ENCODE data around the gene GAREM2. TPM values are rescaled to one million over a fixed set of nuclear protein-coding genes. Genes with fewer than 3 reads are reported as not detected.

Gene GAREM2
- total RNA-seq, 6 experiments from 2014 or later = not detected

DNA sequence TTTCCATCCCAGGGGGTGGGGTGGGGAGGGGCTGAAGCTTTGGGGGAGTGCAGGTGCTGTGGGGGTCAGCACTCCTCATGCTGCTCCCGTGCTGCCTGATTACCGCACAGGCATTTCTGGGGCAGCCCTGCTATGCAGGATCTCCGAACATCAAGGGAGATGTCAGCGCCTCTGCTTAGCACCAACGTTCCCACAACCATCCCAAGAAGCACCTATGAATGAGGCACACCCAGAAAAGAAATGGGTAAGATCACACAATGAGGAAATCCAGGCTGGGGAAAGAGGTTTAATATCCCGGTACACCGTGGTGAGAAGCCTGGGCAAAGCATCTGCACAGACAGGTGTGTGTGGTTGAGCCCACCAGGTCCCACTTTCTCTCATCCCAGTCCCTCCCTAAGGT, 17.5 kb downstream of the GAREM2 start:
- Mint-ChIP-seq H3K36me3 (ENCODE audit: low read depth) (peaks cover 16% of the 10 kb centered on the region), H3K27ac (no peak overlapping the region)
- TF ChIP-seq, protein P1, sequence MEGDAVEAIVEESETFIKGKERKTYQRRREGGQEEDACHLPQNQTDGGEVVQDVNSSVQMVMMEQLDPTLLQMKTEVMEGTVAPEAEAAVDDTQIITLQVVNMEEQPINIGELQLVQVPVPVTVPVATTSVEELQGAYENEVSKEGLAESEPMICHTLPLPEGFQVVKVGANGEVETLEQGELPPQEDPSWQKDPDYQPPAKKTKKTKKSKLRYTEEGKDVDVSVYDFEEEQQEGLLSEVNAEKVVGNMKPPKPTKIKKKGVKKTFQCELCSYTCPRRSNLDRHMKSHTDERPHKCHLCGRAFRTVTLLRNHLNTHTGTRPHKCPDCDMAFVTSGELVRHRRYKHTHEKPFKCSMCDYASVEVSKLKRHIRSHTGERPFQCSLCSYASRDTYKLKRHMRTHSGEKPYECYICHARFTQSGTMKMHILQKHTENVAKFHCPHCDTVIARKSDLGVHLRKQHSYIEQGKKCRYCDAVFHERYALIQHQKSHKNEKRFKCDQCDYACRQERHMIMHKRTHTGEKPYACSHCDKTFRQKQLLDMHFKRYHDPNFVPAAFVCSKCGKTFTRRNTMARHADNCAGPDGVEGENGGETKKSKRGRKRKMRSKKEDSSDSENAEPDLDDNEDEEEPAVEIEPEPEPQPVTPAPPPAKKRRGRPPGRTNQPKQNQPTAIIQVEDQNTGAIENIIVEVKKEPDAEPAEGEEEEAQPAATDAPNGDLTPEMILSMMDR (IDR thresholded peaks at IDR 0.05) = no peak

DNA sequence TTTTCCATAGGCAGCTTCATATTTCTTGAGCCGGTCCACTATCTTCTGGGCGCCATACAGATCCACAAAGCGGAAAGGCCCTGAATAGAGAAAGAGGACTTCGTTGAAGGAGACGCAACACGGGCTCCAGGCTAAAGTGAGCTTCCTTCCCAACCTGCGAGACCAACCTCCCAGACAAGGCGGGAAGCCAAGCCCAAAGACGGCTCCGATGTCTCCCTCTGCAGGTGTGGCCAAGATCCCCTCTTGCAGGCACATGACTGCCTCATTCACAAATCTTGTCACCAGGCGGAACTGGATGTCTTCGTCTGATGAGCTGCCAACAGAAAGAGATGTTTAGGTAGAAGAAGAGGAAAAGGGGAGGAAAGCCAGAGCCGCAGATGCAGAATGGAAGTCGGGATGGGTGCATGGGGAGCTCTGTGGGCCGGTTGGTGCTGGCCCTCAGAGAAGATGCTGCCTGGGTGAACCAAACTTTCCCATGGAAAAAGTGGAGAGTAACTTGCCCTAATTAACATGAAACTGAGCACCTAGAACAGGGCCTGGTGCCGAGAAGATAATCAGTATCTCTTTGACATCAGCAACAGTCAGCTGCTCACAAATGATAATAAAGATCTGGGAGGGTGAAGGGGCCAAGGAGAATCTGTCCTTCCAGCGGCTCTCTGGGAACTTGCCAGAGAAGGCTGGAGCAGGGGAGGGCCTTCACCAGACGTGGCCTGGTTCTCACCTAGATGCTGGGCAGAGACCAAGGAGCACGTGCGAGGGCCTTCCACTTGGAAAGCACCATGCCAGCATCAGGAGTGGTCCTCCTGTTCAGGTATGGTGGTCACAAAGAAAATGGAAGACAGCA, 18.6 kb downstream of the GAREM2 start:
- peaks cover 15% of the 10 kb centered on the region; the same call in 1 of the 2 replicates for H3K4me1 Mint-ChIP-seq (ENCODE audit: low read depth)
- no peak for DNase-seq
- H3K4me3 Mint-ChIP-seq = no peak overlapping the region
- H3K9me3 Mint-ChIP-seq = no peaks in the 10 kb centered on the region
- peaks cover 16% of the 10 kb centered on the region for H3K36me3 Mint-ChIP-seq (ENCODE audit: low read depth)
- peaks cover 4% of the 10 kb centered on the region for H3K27me3 Mint-ChIP-seq (ENCODE audit: insufficient read depth)
- TF ChIP-seq, protein P1 (IDR thresholded peaks at IDR 0.05) = no peak
- no peak overlapping the region for H3K27ac Mint-ChIP-seq

More for the DNA sequence above, 17.5 kb downstream of the GAREM2 start:
- Mint-ChIP-seq H3K4me1 (ENCODE audit: low read depth) (peaks cover 12% of the 10 kb centered on the region; the same call in 1 of the 2 replicates), H3K27me3 (ENCODE audit: insufficient read depth) (peaks cover 6% of the 10 kb centered on the region), H3K9me3 (no peaks in the 10 kb centered on the region), H3K4me3 (no peak overlapping the region)
- DNase-seq = no peak

DNA sequence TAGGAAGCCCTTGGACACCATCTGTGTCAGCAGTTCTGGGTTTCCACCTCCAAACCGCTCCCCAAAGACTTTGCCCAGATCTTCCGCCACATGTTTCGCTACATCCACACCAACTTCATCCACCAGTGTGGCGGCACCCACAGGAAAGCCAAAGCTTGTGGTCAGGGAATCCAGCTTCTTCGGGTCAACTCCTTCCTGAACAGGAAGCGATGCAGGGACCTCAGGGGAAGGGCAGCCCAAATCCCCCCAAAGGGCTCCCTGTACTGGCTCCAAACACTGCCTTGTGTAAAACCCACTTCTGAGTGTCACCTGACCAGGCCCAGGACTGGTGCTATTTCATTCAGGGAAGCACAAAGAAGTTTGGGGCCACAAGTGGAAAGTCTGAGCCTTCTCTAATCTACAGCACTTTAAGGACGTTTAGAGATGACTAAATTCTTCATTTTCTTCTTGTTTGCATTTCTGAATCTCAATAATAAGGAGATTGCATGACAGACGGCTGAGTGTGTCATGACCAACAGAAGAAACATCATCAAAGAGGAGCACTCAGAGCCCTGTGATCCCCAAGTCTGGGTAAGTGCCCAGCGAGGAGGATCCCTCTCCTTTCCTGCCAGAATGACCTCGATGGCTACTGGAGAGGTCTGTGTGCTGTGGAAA, 20.8 kb downstream of the GAREM2 start:
- TF ChIP-seq, protein P1 (IDR thresholded peaks at IDR 0.05) = no peak
- no peak overlapping the region for H3K4me3 Mint-ChIP-seq
- H3K4me1 Mint-ChIP-seq (ENCODE audit: low read depth) = peaks cover 15% of the 10 kb centered on the region; the same call in 1 of the 2 replicates
- peak; percentile 34 for DNase-seq
- H3K36me3 Mint-ChIP-seq (ENCODE audit: low read depth) = peaks cover 33% of the 10 kb centered on the region
- no peaks in the 10 kb centered on the region for H3K9me3 Mint-ChIP-seq
- no peaks in the 10 kb centered on the region for H3K27me3 Mint-ChIP-seq (ENCODE audit: insufficient read depth)
- peak overlapping the region; percentile 53; the same call in 1 of the 2 replicates for H3K27ac Mint-ChIP-seq

DNA sequence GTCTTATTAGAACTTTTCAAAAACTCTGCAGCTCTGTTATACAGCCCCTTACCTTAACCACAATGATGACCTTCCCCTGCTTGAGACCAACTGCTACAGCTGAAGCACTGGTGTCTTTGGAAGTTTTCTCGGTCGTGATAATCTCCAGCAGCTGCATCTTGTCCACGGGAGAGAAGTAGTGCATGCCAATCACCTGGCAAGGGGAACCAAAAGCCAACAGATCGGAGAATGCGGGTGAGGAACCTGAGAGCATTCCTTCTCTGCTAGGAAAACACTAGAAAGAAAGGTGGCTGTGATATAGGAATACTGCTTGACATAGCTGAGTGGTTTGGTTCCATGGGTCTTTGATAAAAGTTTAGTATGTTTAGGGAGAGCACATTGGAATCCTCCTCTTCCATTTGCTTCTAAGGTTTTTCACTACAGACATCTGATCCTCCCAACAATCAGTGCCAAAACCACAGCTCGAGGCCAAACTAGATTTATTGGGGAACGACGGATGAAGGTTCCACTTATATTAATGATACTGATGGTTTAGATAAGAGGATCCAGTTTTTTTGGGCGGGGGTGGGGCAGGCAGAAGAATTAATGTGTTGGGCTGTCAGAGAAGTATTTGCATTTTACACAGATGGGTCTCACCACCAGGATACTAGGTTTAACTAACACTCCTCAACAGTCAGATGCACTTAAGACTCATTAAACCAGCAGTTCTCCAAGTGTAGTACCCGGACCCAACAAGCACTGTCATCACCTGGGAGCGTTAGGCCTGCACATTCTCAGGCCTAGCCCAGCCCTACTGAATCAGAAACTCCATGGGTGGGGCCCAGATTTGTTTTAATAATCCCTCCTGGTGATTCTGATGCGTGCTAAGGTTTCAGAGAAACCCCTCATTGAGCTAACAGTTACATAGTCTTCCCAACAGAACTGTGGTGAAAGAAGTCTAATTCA, 22.4 kb downstream of the GAREM2 start:
- H3K4me1 Mint-ChIP-seq (ENCODE audit: low read depth) = peaks cover 15% of the 10 kb centered on the region; the same call in 1 of the 2 replicates
- no peak for DNase-seq
- TF ChIP-seq, protein P1 (IDR thresholded peaks at IDR 0.05) = no peak
- no peak overlapping the region for H3K4me3 Mint-ChIP-seq
- H3K27me3 Mint-ChIP-seq (ENCODE audit: insufficient read depth) = no peaks in the 10 kb centered on the region
- no peak overlapping the region for H3K27ac Mint-ChIP-seq
- no peaks in the 10 kb centered on the region for H3K9me3 Mint-ChIP-seq
- H3K36me3 Mint-ChIP-seq (ENCODE audit: low read depth) = peaks cover 41% of the 10 kb centered on the region
